H9 (cell line): Measurements from ENCODE around the gene CCT7. TPM values are rescaled to one million over a fixed set of nuclear protein-coding genes. Genes with fewer than 3 reads are reported as not detected.

ENCODE experiments used
- DNase-seq: peaks from one replicate; pipeline ENCODE4 v3.0.0-alpha.2; 2017
- H2AFZ ChIP-seq: one replicate; pipeline ENCODE4 v1.6.1; 2013; ENCODE audit warnings: mild to moderate bottlenecking, low read length, control low read depth, moderate library complexity
- H2AK5ac ChIP-seq: 2 replicates; pipeline ENCODE4 v1.6.1; 2013; ENCODE audit warnings: low read length, control low read depth, mixed read lengths; ENCODE audit not compliant: insufficient read length
- H2BK120ac ChIP-seq: one replicate; pipeline ENCODE4 v1.6.1; 2013; ENCODE audit warnings: low read depth, mild to moderate bottlenecking, low read length, control low read depth, inconsistent platforms; ENCODE audit not compliant: poor library complexity, severe bottlenecking
- H2BK12ac ChIP-seq: 2 replicates; pipeline ENCODE4 v1.6.1; 2013; ENCODE audit warnings: low read length, control low read depth, mixed read lengths, low read depth; ENCODE audit not compliant: insufficient read length
- H2BK15ac ChIP-seq: 2 replicates; pipeline ENCODE4 v1.6.1; 2013; ENCODE audit warnings: low read depth, low read length, control low read depth
- H2BK20ac ChIP-seq: one replicate; pipeline ENCODE4 v1.6.1; 2013; ENCODE audit warnings: low read depth, mild to moderate bottlenecking, low read length, control low read depth, inconsistent platforms; ENCODE audit not compliant: poor library complexity, severe bottlenecking
- H2BK5ac ChIP-seq: 2 replicates; pipeline ENCODE4 v1.6.1; 2013; ENCODE audit warnings: low read length, control low read depth, mixed read lengths; ENCODE audit not compliant: insufficient read length
- H3K14ac ChIP-seq: 2 replicates; pipeline ENCODE4 v1.6.1; 2013; ENCODE audit warnings: low read length, control low read depth; ENCODE audit not compliant: insufficient read depth
- H3K18ac ChIP-seq: 2 replicates; pipeline ENCODE4 v1.6.1; 2013; ENCODE audit warnings: low read depth, mild to moderate bottlenecking, mixed read lengths, low read length, control low read depth; ENCODE audit not compliant: insufficient read length
- H3K23ac ChIP-seq: 2 replicates; pipeline ENCODE4 v1.6.1; 2013; ENCODE audit warnings: low read length, control low read depth, mixed read lengths, low read depth; ENCODE audit not compliant: insufficient read length
- H3K23me2 ChIP-seq: 2 replicates; pipeline ENCODE4 v1.6.1; 2013; ENCODE audit warnings: low read depth, mild to moderate bottlenecking, mixed read lengths, low read length, control low read depth; ENCODE audit not compliant: insufficient read length, poor library complexity, severe bottlenecking
- H3K27ac ChIP-seq: 2 replicates; pipeline ENCODE4 v1.5.1; 2013; ENCODE audit warnings: low read length, control low read depth, mixed read lengths, low read depth; ENCODE audit not compliant: insufficient read length
- H3K27me3 ChIP-seq: 2 replicates; pipeline ENCODE4 v1.6.1; 2013; ENCODE audit warnings: low read length, control low read depth, inconsistent platforms; ENCODE audit not compliant: insufficient read depth
- H3K4ac ChIP-seq: 2 replicates; pipeline ENCODE4 v1.6.1; 2013; ENCODE audit warnings: low read depth, mild to moderate bottlenecking, control low read depth, inconsistent platforms, low read length, moderate library complexity
- H3K4me1 ChIP-seq: 2 replicates; pipeline ENCODE4 v1.6.1; 2013; ENCODE audit warnings: low read length, control low read depth, inconsistent platforms; ENCODE audit not compliant: insufficient read depth
- H3K4me2 ChIP-seq: 2 replicates; pipeline ENCODE4 v1.6.1; 2013; ENCODE audit warnings: low read length, control low read depth, mixed read lengths; ENCODE audit not compliant: insufficient read length, insufficient read depth
- H3K56ac ChIP-seq: 2 replicates; pipeline ENCODE4 v1.6.1; 2013; ENCODE audit warnings: low read depth, mild to moderate bottlenecking, mixed read lengths, low read length, control low read depth; ENCODE audit not compliant: insufficient read length
- H3K79me1 ChIP-seq: 2 replicates; pipeline ENCODE4 v1.6.1; 2013; ENCODE audit warnings: low read depth, mild to moderate bottlenecking, moderate library complexity, low read length, control low read depth, inconsistent platforms; ENCODE audit not compliant: insufficient read depth, poor library complexity, severe bottlenecking
- H3K79me2 ChIP-seq: 2 replicates; pipeline ENCODE4 v1.6.1; 2013; ENCODE audit warnings: low read length, control low read depth, inconsistent platforms; ENCODE audit not compliant: insufficient read depth
- H3K9ac ChIP-seq: 2 replicates; pipeline ENCODE4 v1.6.1; 2013; ENCODE audit warnings: low read length, control low read depth, mixed read lengths; ENCODE audit not compliant: insufficient read length; ENCODE audit errors: extremely low read depth
- H3K9me3 ChIP-seq: one replicate; pipeline ENCODE4 v1.6.1; 2013; ENCODE audit warnings: low read depth, low read length, inconsistent platforms; ENCODE audit not compliant: control insufficient read depth
- H3T11ph ChIP-seq: one replicate; pipeline ENCODE4 v1.6.1; 2013; ENCODE audit warnings: mild to moderate bottlenecking, low read length, control low read depth, inconsistent platforms
- H4K20me1 ChIP-seq: one replicate; pipeline ENCODE4 v1.6.1; 2013; ENCODE audit not compliant: control insufficient read depth, insufficient read length, insufficient read depth
- H4K5ac ChIP-seq: 2 replicates; pipeline ENCODE4 v1.6.1; 2013; ENCODE audit warnings: low read depth, mild to moderate bottlenecking, mixed read lengths, low read length, control low read depth; ENCODE audit not compliant: insufficient read length
- H4K8ac ChIP-seq: replicated peaks from 2 replicates; pipeline ENCODE4 v1.6.1; 2013; ENCODE audit warnings: low read length, control low read depth, mixed read lengths, low read depth; ENCODE audit not compliant: insufficient read length
- H4K91ac ChIP-seq: 2 replicates; pipeline ENCODE4 v1.6.1; 2013; ENCODE audit warnings: low read depth, mild to moderate bottlenecking, moderate library complexity, mixed read lengths, low read length, control low read depth; ENCODE audit not compliant: insufficient read length
- H3K27ac Mint-ChIP-seq, 3 experiments: 2 replicates in 2 of 3; 3 replicates in 1 of 3; pipeline ENCODE4 v1.8.0; 2020 to 2021; ENCODE audit warnings: mixed read lengths in 3 of 3, mild to moderate bottlenecking in 1 of 3, moderate library complexity in 1 of 3
- H3K27me3 Mint-ChIP-seq: 2 replicates; pipeline ENCODE4 v1.8.0; 2021; ENCODE audit warnings: low read depth, mild to moderate bottlenecking, moderate library complexity, mixed read lengths
- H3K36me3 Mint-ChIP-seq, 3 experiments: 2 replicates in 2 of 3; 3 replicates in 1 of 3; pipeline ENCODE4 v1.8.0; 2020 to 2021; ENCODE audit warnings: low read depth in 3 of 3, mixed read lengths in 3 of 3; ENCODE audit not compliant: insufficient read depth in 1 of 3
- H3K4me1 Mint-ChIP-seq, 2 experiments: 2 replicates each; pipeline ENCODE4 v1.8.0; 2020; ENCODE audit warnings: mixed read lengths in 2 of 2
- H3K4me3 Mint-ChIP-seq, 2 experiments: 2 replicates in 1 of 2; 3 replicates in 1 of 2; pipeline ENCODE4 v1.8.0; 2020 to 2021; ENCODE audit warnings: mild to moderate bottlenecking in 2 of 2, mixed read lengths in 2 of 2, moderate library complexity in 1 of 2
- H3K9me3 Mint-ChIP-seq, 2 experiments: 2 replicates in 1 of 2; 3 replicates in 1 of 2; pipeline ENCODE4 v1.8.0; 2020; ENCODE audit warnings: mild to moderate bottlenecking in 2 of 2, mixed read lengths in 2 of 2, moderate library complexity in 1 of 2
- WGBS: extraction: QIAGEN DNeasy Blood & Tissue Kit; methylation state at CpG from one replicate; pipeline ENCODE4 v1.1.7; 2013; ENCODE audit warnings: missing lambda C conversion rate, low lambda C conversion rate, mixed read lengths; ENCODE audit not compliant: insufficient read length; ENCODE audit errors: extremely low coverage; 5-methylcytosine and 5-hydroxymethylcytosine counted together
- total RNA-seq: library from RNA; stranded (reverse); gene quantifications from 2 replicates; pipeline ENCODE4 v1.2.1, GENCODE V29; 2021
- TF ChIP-seq, protein P1 (sequence below): fragments of 200-600 bp; sonication (generic); conservative IDR thresholded peaks from 3 replicates; pipeline ENCODE4 v1.8.0; 2021; ENCODE audit warnings: antibody characterized with exemption, mild to moderate bottlenecking

The CCT7 gene
- total RNA-seq, 1 experiment from 2014 or later = 500 TPM

DNA sequence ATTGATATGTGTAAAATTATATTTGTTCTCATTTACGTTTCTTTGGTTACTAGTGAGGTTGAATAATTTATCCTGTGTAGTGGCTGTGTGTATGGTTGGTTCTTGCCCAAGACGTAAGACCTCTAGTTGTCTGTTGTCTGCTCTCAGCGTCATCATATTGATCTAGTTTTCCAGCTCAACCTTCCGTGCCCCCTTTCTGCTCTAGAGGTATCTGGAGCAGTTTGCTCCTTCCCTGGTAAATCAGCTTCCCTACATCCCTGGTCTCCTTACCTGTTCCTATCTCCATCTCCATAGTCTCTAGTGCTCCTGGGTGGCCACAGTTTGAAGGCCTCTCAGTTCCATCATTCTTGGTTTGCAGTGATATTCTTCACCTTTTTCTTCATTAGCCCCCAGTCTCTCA is 18.9 kb upstream of the CCT7 start:
- H3K27me3 Mint-ChIP-seq = peaks cover 3% of the 10 kb centered on the region; the same call in 1 of the 2 replicates
- no CpG with 5 or more reads among the region's 4 CpGs for WGBS

More for the DNA sequence above, 18.9 kb upstream of the CCT7 start:
- no peak overlapping the region for H3K14ac ChIP-seq
- H3K56ac ChIP-seq = no peak overlapping the region
- peaks cover 4% of the 10 kb centered on the region for H3K79me1 ChIP-seq
- H4K5ac ChIP-seq = no peak overlapping the region
- no peak overlapping the region for H2BK120ac ChIP-seq
- no peak overlapping the region for H4K8ac ChIP-seq
- H4K91ac ChIP-seq = no peak overlapping the region
- H3K18ac ChIP-seq = no peak overlapping the region
- no peak overlapping the region for H2BK12ac ChIP-seq
- no peak overlapping the region for H2BK20ac ChIP-seq
- H3K9me3 Mint-ChIP-seq = no peaks in the 10 kb centered on the region
- peaks cover 7% of the 10 kb centered on the region; the same call in 1 of the 2 replicates for H3K79me2 ChIP-seq
- no peaks in the 10 kb centered on the region for H3K9me3 ChIP-seq
- no peak for DNase-seq
- H2BK15ac ChIP-seq = no peak overlapping the region
- H3K4me2 ChIP-seq = peak overlapping the region; percentile 81
- peaks cover 22 to 30% of the 10 kb centered on the region in 2 experiments for H3K4me1 Mint-ChIP-seq
- H2BK5ac ChIP-seq = no peak overlapping the region
- H3K4me3 Mint-ChIP-seq = peak overlapping the region; percentile 76 to 93
- no peak overlapping the region for H3K23ac ChIP-seq
- no peak overlapping the region for H3K27ac ChIP-seq
- no peaks in the 10 kb centered on the region for H3K23me2 ChIP-seq
- 0 out of 2 replicates have a peak, but pooled peaks cover 3% of the 10 kb centered on the region for H3K4me1 ChIP-seq
- H2AK5ac ChIP-seq = no peak overlapping the region
- no peaks in the 10 kb centered on the region for H3K27me3 ChIP-seq
- no peak overlapping the region for H2AFZ ChIP-seq
- H3K27ac Mint-ChIP-seq = no peak overlapping the region
- H4K20me1 ChIP-seq = no peaks in the 10 kb centered on the region
- TF ChIP-seq, protein P1, sequence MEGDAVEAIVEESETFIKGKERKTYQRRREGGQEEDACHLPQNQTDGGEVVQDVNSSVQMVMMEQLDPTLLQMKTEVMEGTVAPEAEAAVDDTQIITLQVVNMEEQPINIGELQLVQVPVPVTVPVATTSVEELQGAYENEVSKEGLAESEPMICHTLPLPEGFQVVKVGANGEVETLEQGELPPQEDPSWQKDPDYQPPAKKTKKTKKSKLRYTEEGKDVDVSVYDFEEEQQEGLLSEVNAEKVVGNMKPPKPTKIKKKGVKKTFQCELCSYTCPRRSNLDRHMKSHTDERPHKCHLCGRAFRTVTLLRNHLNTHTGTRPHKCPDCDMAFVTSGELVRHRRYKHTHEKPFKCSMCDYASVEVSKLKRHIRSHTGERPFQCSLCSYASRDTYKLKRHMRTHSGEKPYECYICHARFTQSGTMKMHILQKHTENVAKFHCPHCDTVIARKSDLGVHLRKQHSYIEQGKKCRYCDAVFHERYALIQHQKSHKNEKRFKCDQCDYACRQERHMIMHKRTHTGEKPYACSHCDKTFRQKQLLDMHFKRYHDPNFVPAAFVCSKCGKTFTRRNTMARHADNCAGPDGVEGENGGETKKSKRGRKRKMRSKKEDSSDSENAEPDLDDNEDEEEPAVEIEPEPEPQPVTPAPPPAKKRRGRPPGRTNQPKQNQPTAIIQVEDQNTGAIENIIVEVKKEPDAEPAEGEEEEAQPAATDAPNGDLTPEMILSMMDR = no peak
- H3K36me3 Mint-ChIP-seq = peaks cover 0 to 5% (median 5%) of the 10 kb centered on the region in 3 experiments; a peak in 3 of 7 replicates
- no peak overlapping the region for H3K4ac ChIP-seq
- H3K9ac ChIP-seq = no peak overlapping the region
- H3T11ph ChIP-seq = no peak overlapping the region
